Measurements from ENCODE around the gene CBY3. TPM values are rescaled to one million over a fixed set of nuclear protein-coding genes. Genes with fewer than 3 reads are reported as not detected.
"Not testable (repeated sequence)": the region's sequence is repeated elsewhere in the genome, so short reads cannot be mapped to it uniquely, and the experiment has no call there.

CBY3 gene
- total RNA-seq, 2 donors from 2014 or later, result not detected

GRCh38 chr5:179641745-179642144, 39.1 kb downstream of the CBY3 start:
- not testable (repeated sequence) for H3K27ac Mint-ChIP-seq; DNase-seq (ENCODE audit: low spot score in 2 of 2); H3K36me3 Mint-ChIP-seq; ATAC-seq; H3K9me3 Mint-ChIP-seq

- not testable (repeated sequence) for DNase-seq (ENCODE audit: low spot score in 2 of 2); H3K27ac Mint-ChIP-seq; H3K36me3 Mint-ChIP-seq; H3K9me3 Mint-ChIP-seq; ATAC-seq
Measured at GRCh38 chr5:179639296-179639695, 41.5 kb downstream of the CBY3 start.

GRCh38 chr5:179634370-179635172, 46.3 kb downstream of the CBY3 start:
- ATAC-seq (peak; percentile 96 to 97), DNase-seq (ENCODE audit: low spot score in 2 of 2) (peak in 1 of 2 donors; percentile 62)
- not testable (repeated sequence) for H3K27ac Mint-ChIP-seq, H3K36me3 Mint-ChIP-seq, H3K9me3 Mint-ChIP-seq

- H3K36me3 Mint-ChIP-seq, ATAC-seq, H3K27ac Mint-ChIP-seq, H3K9me3 Mint-ChIP-seq: not testable (repeated sequence)
- peak in 1 of 2 donors; percentile 52 for DNase-seq (ENCODE audit: low spot score in 2 of 2)
Measured at GRCh38 chr5:179633501-179634369, 47.1 kb downstream of the CBY3 start.

Other genes starting within 250 kb of the CBY3 start
- 10 to 100 TPM; 30.7 to 60.9 TPM for gene RUFY1, start 130.5 kb downstream of the CBY3 start, total RNA-seq
- gene HNRNPH1, start 57.4 kb downstream of the CBY3 start, total RNA-seq, result 100 to 1,000 TPM; 925 to 947 TPM
- 100 to 1,000 TPM; 417 to 484 TPM for gene CANX, start 17.9 kb upstream of the CBY3 start, total RNA-seq
- 10 to 100 TPM; 25.3 to 29.6 TPM for gene MAML1, start 51.8 kb upstream of the CBY3 start, total RNA-seq
- 1 to 10 TPM in 1 of 2 donors, under 1 TPM in 1; 0.52 to 1.1 TPM for gene LTC4S, start 113.0 kb upstream of the CBY3 start, total RNA-seq
- gene MGAT4B, start 125.8 kb upstream of the CBY3 start, total RNA-seq, result 10 to 100 TPM; 23.7 to 87.6 TPM
- 100 to 1,000 TPM; 120 to 163 TPM for gene SQSTM1, start 139.9 kb upstream of the CBY3 start, total RNA-seq
- 10 to 100 TPM; 15.0 to 25.1 TPM for gene MRNIP, start 177.8 kb upstream of the CBY3 start, total RNA-seq
- 100 to 1,000 TPM in 1 of 2 donors, 10 to 100 TPM in 1; 21.2 to 153 TPM for gene TBC1D9B, start 226.9 kb upstream of the CBY3 start, total RNA-seq

Data from activated naive CD4-positive, alpha-beta T cell treated with anti-CD3 and anti-CD28 coated beads, Interleukin-2, amount 50 U/mL, for 72 hours (primary cell).